A673 (cell line): ENCODE results near the gene CPT1A. TPM values are rescaled to one million over a fixed set of nuclear protein-coding genes. Genes with fewer than 3 reads are reported as not detected.

Experiments used
- BruUV-seq: library from RNA; stranded (reverse); fragments of 400-500 nt; replicated peaks from 2 replicates; lab custom pipeline; 2021; lab: Mats Ljungman, UMichigan
- CTCF ChIA-PET: fragments of 300-600 bp; sonication (Branson Sonifier 250); formaldehyde crosslinking; loops from one replicate; lab custom pipeline; 2022; ENCODE audit warnings: antibody characterized with exemption; lab: Charles Lee
- POLR2A ChIA-PET: fragments of 300-600 bp; sonication (Branson Sonifier 250); formaldehyde crosslinking; loops from one replicate; lab custom pipeline; 2022; ENCODE audit warnings: antibody characterized with exemption; ENCODE audit not compliant: low non-redundant PET; lab: Charles Lee
- DNase-seq: peaks from one replicate; pipeline ENCODE4 v3.0.0-alpha.2; 2015; ENCODE audit warnings: low spot score
- H3K27ac ChIP-seq: fragments of 200-600 bp; sonication (generic); 2 replicates; pipeline ENCODE4 v1.5.1; 2016; ENCODE audit warnings: mixed run types, low read depth, mild to moderate bottlenecking, mixed read lengths, antibody characterized with exemption, low read length; ENCODE audit not compliant: poor library complexity, severe bottlenecking
- H3K27me3 ChIP-seq: fragments of 200-600 bp; sonication (generic); replicated peaks from 2 replicates; pipeline ENCODE4 v1.6.1; 2017; ENCODE audit warnings: mixed run types, low read depth, mild to moderate bottlenecking, mixed read lengths, antibody characterized with exemption, low read length; ENCODE audit not compliant: insufficient read depth, poor library complexity
- H3K36me3 ChIP-seq: fragments of 200-600 bp; sonication (generic); 2 replicates; pipeline ENCODE4 v1.6.1; 2016; ENCODE audit warnings: mixed run types, mild to moderate bottlenecking, mixed read lengths, antibody characterized with exemption, low read length; ENCODE audit not compliant: insufficient read depth, poor library complexity, severe bottlenecking
- H3K4me1 ChIP-seq: fragments of 200-600 bp; sonication (generic); 2 replicates; pipeline ENCODE4 v1.6.1; 2017; ENCODE audit warnings: mixed run types, mild to moderate bottlenecking, mixed read lengths, antibody characterized with exemption, low read length; ENCODE audit not compliant: insufficient read depth, poor library complexity, severe bottlenecking
- H3K4me3 ChIP-seq: fragments of 200-600 bp; sonication (generic); 2 replicates; pipeline ENCODE4 v1.5.1; 2016; ENCODE audit warnings: low read depth, mixed run types, mild to moderate bottlenecking, mixed read lengths, low read length; ENCODE audit not compliant: poor library complexity, severe bottlenecking
- H3K9me3 ChIP-seq: fragments of 200-600 bp; sonication (generic); 2 replicates; pipeline ENCODE4 v1.6.1; 2016; ENCODE audit warnings: mixed run types, low read depth, mild to moderate bottlenecking, mixed read lengths, antibody characterized with exemption, low read length; ENCODE audit not compliant: poor library complexity, severe bottlenecking
- CTCF ChIP-seq: fragments of 300-800, 200-600 bp; sonication (generic); conservative IDR thresholded peaks from 2 replicates; pipeline ENCODE4 v1.5.1; 2017; ENCODE audit warnings: low read depth, mild to moderate bottlenecking, antibody characterized with exemption, low read length, moderate library complexity, mixed read lengths
- EZH2 ChIP-seq: fragments of 200-600 bp; sonication (generic); IDR thresholded peaks from 2 replicates; pipeline ENCODE4 v1.6.1; 2017; ENCODE audit warnings: borderline replicate concordance, low read depth, mild to moderate bottlenecking, mixed read lengths, antibody characterized with exemption, low read length; ENCODE audit not compliant: poor library complexity, severe bottlenecking
- intact Hi-C: fragments of 100-400 bp; cut with micrococcal nuclease; formaldehyde crosslinking; loops from one replicate; pipeline ENCODE4 v1.10.0; 2022; ENCODE audit not compliant: unreplicated experiment
- total RNA-seq: library from RNA; stranded (reverse); gene quantifications from 2 replicates; pipeline ENCODE4 v1.2.3, GENCODE V29; 2021

Gene CPT1A
- total RNA-seq, 1 experiment from 2014 or later: 15.5 TPM

GRCh38 chr11:68847395-68847794 lies 5.7 kb upstream of the CPT1A start:
- no peaks in the 10 kb centered on the region for H3K9me3 ChIP-seq
- H3K27me3 ChIP-seq: no peaks in the 10 kb centered on the region
- no TSS peak for BruUV-seq
- ChIA-PET POLR2A (no interaction called here), CTCF (no interaction called here)
- no peak overlapping the region for H3K4me3 ChIP-seq
- no peak overlapping the region for H3K27ac ChIP-seq
- TF ChIP-seq EZH2 (no peak), CTCF (no peak)
- no peak for DNase-seq
- peaks cover 7% of the 10 kb centered on the region for H3K4me1 ChIP-seq
- H3K36me3 ChIP-seq: no peaks in the 10 kb centered on the region
- intact Hi-C loops: no loop called here

GRCh38 chr11:68845351-68846002 lies 3.8 kb upstream of the CPT1A start:
- CTCF ChIA-PET: no interaction called here
- no peak for DNase-seq
- intact Hi-C loops: no loop called here
- no peak for TF ChIP-seq EZH2
- H3K4me3 ChIP-seq: no peak overlapping the region
- H3K36me3 ChIP-seq: no peaks in the 10 kb centered on the region
- no peaks in the 10 kb centered on the region for H3K27me3 ChIP-seq
- POLR2A ChIA-PET: no interaction called here
- BruUV-seq: no TSS peak
- no peaks in the 10 kb centered on the region for H3K9me3 ChIP-seq
- H3K4me1 ChIP-seq: peaks cover 16% of the 10 kb centered on the region
- H3K27ac ChIP-seq: no peak overlapping the region

DNA sequence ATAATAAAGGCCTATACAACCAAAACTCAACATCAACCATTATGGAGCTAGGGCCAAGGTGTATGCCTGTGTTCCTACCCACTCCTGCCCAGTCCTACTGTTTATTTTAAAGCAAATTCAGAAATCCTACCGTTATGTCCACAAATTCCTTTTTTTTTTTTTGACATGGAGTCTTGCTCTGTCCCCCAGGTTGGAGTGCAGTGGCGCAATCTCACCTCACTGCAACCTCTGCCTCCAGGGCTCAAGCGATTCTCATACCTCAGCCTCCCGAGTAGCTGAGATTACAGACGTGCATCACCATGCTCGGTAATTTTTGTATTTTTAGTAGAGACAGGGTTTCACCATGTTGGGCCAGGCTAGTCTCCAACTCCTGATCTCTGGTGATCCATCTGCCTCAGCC lies 3.1 kb upstream of the CPT1A start:
- no peak overlapping the region for H3K27ac ChIP-seq
- H3K4me3 ChIP-seq: no peak overlapping the region
- H3K4me1 ChIP-seq: peaks cover 21% of the 10 kb centered on the region
- no peak for DNase-seq
- H3K9me3 ChIP-seq: no peaks in the 10 kb centered on the region
- CTCF ChIA-PET: no interaction called here
- intact Hi-C loops: no loop called here
- POLR2A ChIA-PET: no interaction called here
- no TSS peak for BruUV-seq
- no peaks in the 10 kb centered on the region for H3K36me3 ChIP-seq
- no peaks in the 10 kb centered on the region for H3K27me3 ChIP-seq
- no peak for TF ChIP-seq CTCF
- TF ChIP-seq EZH2: no peak

GRCh38 chr11:68844376-68844775 lies 2.7 kb upstream of the CPT1A start:
- Histone ChIP-seq H3K27ac (no peak overlapping the region), H3K4me1 (peaks cover 24% of the 10 kb centered on the region), H3K4me3 (no peak overlapping the region), H3K9me3 (no peaks in the 10 kb centered on the region), H3K27me3 (no peaks in the 10 kb centered on the region), H3K36me3 (no peaks in the 10 kb centered on the region)
- BruUV-seq: no TSS peak
- DNase-seq: no peak
- no peak for TF ChIP-seq CTCF
- ChIA-PET POLR2A (no interaction called here), CTCF (no interaction called here)
- intact Hi-C loops: no loop called here
